Activated CD8-positive, alpha-beta T cell treated with anti-CD3 and anti-CD28 coated beads, Interleukin-2, amount 10 ng/mL, durations not matched to agents 7 days and 5 days (primary cell): ENCODE data around the gene FAF2. TPM values are rescaled to one million over a fixed set of nuclear protein-coding genes. Genes with fewer than 3 reads are reported as not detected.

ENCODE experiments used
- ATAC-seq: fragments of 150-1000 bp; cut with Tn5 transposase; one replicate; pipeline ENCODE4 v1.10.0; 2021; ENCODE audit warnings: moderate library complexity
- CTCF ChIA-PET: fragments of 350-600 bp; sonication (Branson Sonifier 250); formaldehyde crosslinking; loops from one replicate; lab custom pipeline; 2021; ENCODE audit warnings: antibody characterized with exemption; lab: Charles Lee
- POLR2A ChIA-PET: fragments of 350-600 bp; sonication (Branson Sonifier 250); formaldehyde crosslinking; loops from one replicate; lab custom pipeline; 2021; ENCODE audit warnings: antibody characterized with exemption; lab: Charles Lee
- DNase-seq: peaks from one replicate; pipeline ENCODE4 v3.0.0-alpha.2; 2020
- H3K27ac Mint-ChIP-seq: one replicate; pipeline ENCODE4 v1.8.0; 2021; ENCODE audit warnings: mild to moderate bottlenecking, mixed read lengths
- H3K27me3 Mint-ChIP-seq: one replicate; pipeline ENCODE4 v1.8.0; 2021; ENCODE audit warnings: low read depth, mixed read lengths
- H3K36me3 Mint-ChIP-seq: one replicate; pipeline ENCODE4 v1.8.0; 2021; ENCODE audit warnings: low read depth, mixed read lengths
- H3K4me1 Mint-ChIP-seq: one replicate; pipeline ENCODE4 v1.8.0; 2021; ENCODE audit warnings: low read depth, mixed read lengths
- H3K4me3 Mint-ChIP-seq: one replicate; pipeline ENCODE4 v1.8.0; 2021; ENCODE audit warnings: mild to moderate bottlenecking, mixed read lengths
- H3K9me3 Mint-ChIP-seq: one replicate; pipeline ENCODE4 v1.8.0; 2022; ENCODE audit warnings: mixed read lengths; ENCODE audit not compliant: insufficient read depth
- total RNA-seq, 2 experiments: library from RNA; stranded (reverse); gene quantifications; one replicate each; pipeline ENCODE4 v1.2.3, GENCODE V29; 2021

FAF2 gene
- total RNA-seq, 2 experiments from 2014 or later = 31.3 to 31.4 TPM

DNA sequence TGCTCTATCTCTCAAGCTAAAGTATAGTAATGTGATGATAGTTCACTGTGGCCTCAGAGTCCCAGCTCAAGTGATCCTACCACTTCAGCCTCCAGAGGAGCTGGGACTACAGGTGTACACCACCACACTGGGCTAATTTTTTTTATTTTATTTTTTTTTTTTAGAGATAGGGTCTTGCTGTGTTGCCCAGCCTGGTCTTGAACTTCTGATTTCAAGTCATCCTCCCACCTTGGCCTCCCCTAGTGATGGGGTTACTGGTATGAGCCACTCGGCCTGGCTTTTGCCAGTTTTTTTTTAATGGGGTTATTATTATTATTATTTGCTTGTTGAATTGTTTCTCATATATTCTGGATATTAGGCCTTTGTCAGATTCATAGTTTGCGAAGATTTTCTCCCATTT is 13.2 kb downstream of the FAF2 start:
- no peak overlapping the region for H3K4me3 Mint-ChIP-seq
- ATAC-seq (no peak), DNase-seq (no peak)
- CTCF ChIA-PET = interaction anchor here (1.0 kb wide), 1 partner anchor 14 kb away, joined by 3 read pairs; no protein-coding TSS in a partner anchor
- no peaks in the 10 kb centered on the region for H3K27me3 Mint-ChIP-seq
- H3K4me1 Mint-ChIP-seq = peaks cover 13% of the 10 kb centered on the region
- POLR2A ChIA-PET = interaction anchor here (0.7 kb wide), 1 partner anchor 12 kb away, joined by 3 read pairs; no protein-coding TSS in a partner anchor
- H3K36me3 Mint-ChIP-seq = peaks cover 27% of the 10 kb centered on the region
- no peak overlapping the region for H3K27ac Mint-ChIP-seq
- no peaks in the 10 kb centered on the region for H3K9me3 Mint-ChIP-seq

DNA sequence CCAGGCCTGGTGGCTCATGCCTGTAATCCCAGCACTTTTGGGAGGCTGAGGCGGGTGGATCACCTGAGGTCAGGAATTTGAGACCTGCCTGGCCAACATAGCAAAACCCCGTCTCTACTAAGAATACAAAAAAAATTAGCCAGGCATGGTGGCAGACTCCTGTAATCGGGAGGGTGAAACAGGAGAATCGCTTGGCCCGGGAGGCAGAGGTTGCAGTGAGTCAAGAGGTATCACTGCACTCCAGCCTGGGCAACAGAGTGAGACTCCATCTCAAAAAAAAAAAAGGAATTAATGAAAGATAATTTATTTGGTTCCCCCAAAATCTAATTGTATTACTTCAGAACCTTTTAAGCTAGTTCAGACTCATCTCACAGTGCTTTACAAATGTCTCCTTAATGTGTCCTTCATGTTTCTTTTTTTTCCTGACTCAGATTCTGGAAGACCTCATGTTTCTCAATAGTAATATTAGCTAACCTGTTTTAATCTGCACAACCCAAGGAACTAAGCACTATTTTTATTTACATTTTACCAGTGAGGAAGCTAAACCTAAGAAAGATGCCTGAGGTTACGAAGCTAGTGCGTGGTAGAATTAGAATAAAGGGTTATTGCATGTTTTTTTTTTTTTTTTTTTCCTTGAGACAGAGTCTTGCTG is 15.1 kb downstream of the FAF2 start:
- ChIA-PET CTCF (interaction anchor here (0.8 kb wide), 1 partner anchor 15 kb away, joined by 4 read pairs; the partner anchor contains the start of gene FAF2), POLR2A (interaction anchor here (0.6 to 0.7 kb wide), 2 partner anchors 11 to 48 kb away, joined by 4 to 5 read pairs; no protein-coding TSS in a partner anchor)
- H3K27me3 Mint-ChIP-seq = no peaks in the 10 kb centered on the region
- no peak overlapping the region for H3K4me3 Mint-ChIP-seq
- no peak for ATAC-seq
- H3K9me3 Mint-ChIP-seq = no peaks in the 10 kb centered on the region
- peaks cover 10% of the 10 kb centered on the region for H3K4me1 Mint-ChIP-seq
- H3K36me3 Mint-ChIP-seq = peaks cover 20% of the 10 kb centered on the region
- H3K27ac Mint-ChIP-seq = no peak overlapping the region
- DNase-seq = no peak

DNA sequence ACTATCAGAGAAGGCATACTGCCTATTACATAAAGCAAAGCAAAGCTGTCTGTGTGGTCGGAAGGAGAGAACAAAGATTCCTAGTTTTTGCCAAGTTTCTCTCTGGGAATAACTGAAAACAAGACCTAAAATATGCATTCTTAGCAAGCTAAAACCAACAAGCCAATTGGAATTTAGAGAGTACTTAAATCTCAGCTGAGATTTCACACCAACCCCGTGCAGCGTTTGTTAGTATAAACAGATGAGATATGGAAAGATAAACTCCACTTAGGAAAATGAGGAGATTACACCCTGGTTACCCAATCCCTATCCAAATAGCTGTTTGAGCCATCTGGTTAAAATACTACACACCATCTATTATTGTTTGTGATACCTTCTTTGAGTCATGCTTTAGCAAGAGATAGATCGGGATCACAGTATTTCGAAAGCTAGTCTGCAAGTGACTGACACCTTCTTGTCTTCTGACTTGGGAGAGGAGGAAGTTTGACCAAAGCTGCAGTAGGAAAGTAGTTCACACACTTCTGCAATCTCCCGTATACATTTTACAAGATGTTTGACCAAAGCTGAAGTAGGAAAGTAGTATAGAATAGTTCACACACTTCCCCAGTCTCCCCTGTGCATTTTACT is 18.2 kb downstream of the FAF2 start:
- ChIA-PET CTCF (interaction anchor here (1.1 kb wide), 2 partner anchors 19 to 737 kb away, joined by 3 to 4 read pairs; no protein-coding TSS in a partner anchor), POLR2A (interaction anchor here (1.8 kb wide), 1 partner anchor 18 kb away, joined by 4 read pairs; the partner anchor contains the start of gene FAF2)
- DNase-seq = no peak
- peaks cover 12% of the 10 kb centered on the region for H3K36me3 Mint-ChIP-seq
- ATAC-seq = no peak
- H3K27ac Mint-ChIP-seq = no peak overlapping the region
- no peaks in the 10 kb centered on the region for H3K27me3 Mint-ChIP-seq
- H3K4me1 Mint-ChIP-seq = peaks cover 2% of the 10 kb centered on the region
- H3K9me3 Mint-ChIP-seq = no peaks in the 10 kb centered on the region
- H3K4me3 Mint-ChIP-seq = no peak overlapping the region

DNA sequence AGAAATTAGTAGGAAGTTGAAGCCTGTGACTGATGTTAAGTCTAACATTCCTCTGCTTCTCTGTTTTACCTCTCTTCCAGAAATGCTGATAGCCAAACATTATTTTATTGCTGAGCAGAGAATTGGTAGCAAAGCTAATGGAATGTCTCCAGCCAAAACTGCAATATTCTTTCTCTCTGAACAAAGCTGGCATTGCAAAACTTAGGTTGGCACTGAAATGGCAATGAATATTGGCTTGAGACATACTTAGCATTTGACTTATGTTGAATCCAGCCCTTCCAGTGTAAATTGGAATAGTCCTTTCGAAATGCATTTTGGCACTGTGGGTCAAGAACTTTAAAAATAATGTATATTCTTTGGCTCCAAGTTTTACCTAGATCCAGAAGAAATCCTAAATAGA is 21.1 kb downstream of the FAF2 start:
- H3K4me3 Mint-ChIP-seq = no peak overlapping the region
- no peaks in the 10 kb centered on the region for H3K27me3 Mint-ChIP-seq
- CTCF ChIA-PET = no interaction called here
- no peak overlapping the region for H3K27ac Mint-ChIP-seq
- DNase-seq (no peak), ATAC-seq (no peak)
- POLR2A ChIA-PET = no interaction called here
- H3K9me3 Mint-ChIP-seq = no peaks in the 10 kb centered on the region
- no peaks in the 10 kb centered on the region for H3K4me1 Mint-ChIP-seq
- peaks cover 25% of the 10 kb centered on the region for H3K36me3 Mint-ChIP-seq

DNA sequence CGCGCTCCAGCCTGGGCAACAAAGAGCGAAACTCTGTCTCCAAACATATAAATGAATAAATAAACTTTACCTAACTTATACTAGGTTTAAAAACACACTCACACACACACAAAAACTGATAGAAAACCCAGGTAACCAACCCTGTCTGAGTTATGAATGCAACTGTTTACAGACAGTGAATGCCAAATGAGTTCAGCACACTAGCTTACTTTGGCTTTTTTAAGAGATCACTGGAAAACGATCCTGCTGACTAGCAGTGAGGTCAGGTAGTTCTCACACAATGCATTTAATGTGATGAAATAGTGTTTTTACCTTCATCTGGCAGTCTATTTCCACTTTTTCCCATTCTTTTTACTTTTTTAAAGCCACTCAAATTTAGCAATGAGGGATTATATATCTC is 22.4 kb downstream of the FAF2 start:
- H3K9me3 Mint-ChIP-seq = no peaks in the 10 kb centered on the region
- DNase-seq (no peak), ATAC-seq (no peak)
- no peaks in the 10 kb centered on the region for H3K27me3 Mint-ChIP-seq
- ChIA-PET POLR2A (no interaction called here), CTCF (no interaction called here)
- no peak overlapping the region for H3K4me3 Mint-ChIP-seq
- no peak overlapping the region for H3K27ac Mint-ChIP-seq
- peaks cover 28% of the 10 kb centered on the region for H3K36me3 Mint-ChIP-seq
- no peaks in the 10 kb centered on the region for H3K4me1 Mint-ChIP-seq

DNA sequence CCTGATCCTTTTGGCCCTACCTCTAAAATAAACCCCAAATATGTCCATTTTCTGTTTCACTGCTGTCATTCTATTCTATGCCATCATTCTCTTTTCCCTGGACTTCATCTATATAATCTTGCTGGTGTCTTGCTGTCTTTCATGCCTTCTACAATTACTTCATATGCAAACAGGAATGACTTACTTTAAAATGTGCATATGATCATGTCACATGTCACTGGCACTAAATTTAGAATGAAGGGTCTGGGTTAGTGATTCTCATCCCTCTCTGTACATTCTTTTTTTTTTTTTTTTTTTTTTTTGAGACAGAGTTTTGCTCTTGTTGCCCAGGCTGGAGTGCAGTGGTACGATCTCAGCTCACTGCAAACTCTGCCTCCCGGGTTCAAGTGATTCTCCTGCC is 22.9 kb downstream of the FAF2 start:
- ChIA-PET CTCF (no interaction called here), POLR2A (no interaction called here)
- ATAC-seq = no peak

DNA sequence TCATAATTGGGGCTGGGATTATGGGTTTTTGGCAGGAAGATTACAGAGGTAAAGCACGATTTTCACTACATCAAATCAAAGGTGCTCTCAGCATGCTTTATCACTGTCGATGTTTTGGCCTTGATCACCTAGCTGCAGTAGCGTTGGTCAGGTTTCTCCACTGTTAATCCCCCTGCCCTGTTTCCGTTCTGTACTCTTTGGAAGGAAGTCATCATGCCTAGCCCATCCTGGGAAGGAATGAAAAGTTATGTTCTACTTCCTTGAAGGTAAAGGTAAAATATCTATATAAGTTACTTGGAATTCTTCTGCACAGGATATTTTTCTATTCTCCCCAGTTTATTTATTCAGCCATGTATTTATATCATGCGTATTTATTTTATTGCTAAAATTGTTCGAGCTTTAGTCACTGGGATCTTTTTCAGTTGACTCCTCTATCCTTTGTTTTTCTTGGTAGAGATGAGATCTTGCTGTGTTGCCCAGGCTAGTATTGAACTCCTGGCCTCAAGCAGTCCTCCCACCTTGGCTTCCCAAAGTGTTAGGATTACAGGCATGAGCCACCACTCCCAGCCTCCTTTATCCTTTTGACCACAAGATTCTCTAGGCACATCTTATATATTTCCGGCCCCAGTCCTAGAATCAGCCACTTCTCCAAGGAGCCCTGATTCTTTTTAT is 25.3 kb downstream of the FAF2 start:
- DNase-seq (no peak), ATAC-seq (no peak)
- H3K4me1 Mint-ChIP-seq = no peaks in the 10 kb centered on the region
- H3K27ac Mint-ChIP-seq = no peak overlapping the region
- CTCF ChIA-PET = interaction anchor here (0.6 kb wide), 1 partner anchor 25 kb away, joined by 4 read pairs; the partner anchor contains the start of gene FAF2
- no peaks in the 10 kb centered on the region for H3K9me3 Mint-ChIP-seq
- H3K36me3 Mint-ChIP-seq = peaks cover 25% of the 10 kb centered on the region
- no peaks in the 10 kb centered on the region for H3K27me3 Mint-ChIP-seq
- POLR2A ChIA-PET = interaction anchor here (0.6 kb wide), 1 partner anchor 8 kb away, joined by 3 read pairs; no protein-coding TSS in a partner anchor
- H3K4me3 Mint-ChIP-seq = no peak overlapping the region

More for the DNA sequence above, 22.9 kb downstream of the FAF2 start:
- H3K36me3 Mint-ChIP-seq = peaks cover 25% of the 10 kb centered on the region
- H3K27me3 Mint-ChIP-seq = no peaks in the 10 kb centered on the region
- DNase-seq = no peak
- H3K4me1 Mint-ChIP-seq = no peaks in the 10 kb centered on the region
- no peak overlapping the region for H3K4me3 Mint-ChIP-seq
- no peaks in the 10 kb centered on the region for H3K9me3 Mint-ChIP-seq
- H3K27ac Mint-ChIP-seq = no peak overlapping the region

DNA sequence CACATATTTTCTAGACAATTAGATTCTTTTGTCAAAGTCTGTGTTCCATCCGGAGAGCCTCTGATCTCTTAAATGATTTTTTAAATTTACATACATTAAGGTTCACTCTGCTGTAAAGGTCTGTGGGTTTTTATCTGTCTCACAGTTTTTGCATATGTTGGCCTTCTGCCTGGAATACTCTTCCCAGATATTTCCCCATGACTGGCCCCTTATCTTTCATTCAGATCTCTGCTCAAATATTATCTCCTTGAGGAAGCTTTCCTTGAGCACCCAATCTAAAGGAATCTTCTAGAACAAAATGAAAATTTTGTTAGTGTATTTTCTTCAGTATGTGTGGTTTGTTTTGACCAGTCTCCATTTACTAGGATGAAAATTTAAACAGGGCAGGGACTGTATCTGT is 26.3 kb downstream of the FAF2 start:
- ChIA-PET CTCF (no interaction called here), POLR2A (no interaction called here)
- ATAC-seq (no peak), DNase-seq (no peak)
- no peaks in the 10 kb centered on the region for H3K27me3 Mint-ChIP-seq
- H3K9me3 Mint-ChIP-seq = no peaks in the 10 kb centered on the region
- peaks cover 27% of the 10 kb centered on the region for H3K36me3 Mint-ChIP-seq
- no peak overlapping the region for H3K27ac Mint-ChIP-seq
- no peak overlapping the region for H3K4me3 Mint-ChIP-seq
- no peaks in the 10 kb centered on the region for H3K4me1 Mint-ChIP-seq

DNA sequence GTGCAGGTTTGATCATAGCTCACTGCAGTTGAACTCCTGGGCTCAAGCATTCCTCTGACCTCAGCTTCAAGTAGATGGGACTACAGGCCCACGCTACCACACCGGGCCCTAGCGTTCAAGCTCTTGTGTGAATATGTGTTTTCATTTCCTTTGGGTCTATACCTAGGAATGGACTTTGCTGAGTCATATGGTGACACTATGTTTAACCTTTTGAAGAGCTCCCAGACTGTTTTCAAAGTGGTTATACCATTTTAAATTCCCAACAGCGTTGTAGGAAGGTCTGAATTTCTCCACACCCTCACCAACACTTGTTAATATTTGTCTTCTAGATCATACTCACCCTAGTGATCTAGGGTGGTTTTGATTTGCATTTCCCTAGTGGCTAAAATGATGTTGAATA is 33.5 kb downstream of the FAF2 start:
- H3K36me3 Mint-ChIP-seq = peaks cover 38% of the 10 kb centered on the region
- peaks cover 18% of the 10 kb centered on the region for H3K4me1 Mint-ChIP-seq
- DNase-seq = no peak
- ChIA-PET CTCF (interaction anchor here (2.6 kb wide), 1 partner anchor 33 kb away, joined by 12 read pairs; the partner anchor contains the start of gene FAF2), POLR2A (interaction anchor here (0.7 kb wide), 1 partner anchor 8 kb away, joined by 3 read pairs; no protein-coding TSS in a partner anchor)
- no peak overlapping the region for H3K27ac Mint-ChIP-seq
- ATAC-seq = no peak
- H3K9me3 Mint-ChIP-seq = no peaks in the 10 kb centered on the region
- H3K4me3 Mint-ChIP-seq = no peak overlapping the region
- no peaks in the 10 kb centered on the region for H3K27me3 Mint-ChIP-seq

DNA sequence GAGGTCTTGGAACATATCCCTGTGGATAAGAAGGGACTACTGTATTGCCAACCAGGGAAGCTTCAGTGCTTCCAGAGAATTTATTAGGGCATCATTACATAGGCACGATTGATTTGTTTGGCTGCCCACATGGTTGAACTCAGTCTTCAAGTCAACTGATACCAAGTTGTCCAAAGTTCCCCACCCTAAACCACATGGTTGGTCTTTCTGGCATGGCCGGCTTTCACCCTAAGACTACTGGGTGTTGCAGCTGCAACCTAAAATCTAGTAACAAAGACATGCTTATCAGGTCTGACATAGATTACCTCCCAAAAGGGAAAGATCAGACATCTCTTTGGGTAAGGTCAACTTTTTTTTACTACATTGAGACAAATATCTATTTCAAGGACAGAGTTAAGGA is 37.0 kb downstream of the FAF2 start:
- Mint-ChIP-seq H3K9me3 (no peaks in the 10 kb centered on the region), H3K4me1 (peaks cover 35% of the 10 kb centered on the region), H3K27me3 (no peaks in the 10 kb centered on the region), H3K4me3 (no peak overlapping the region), H3K27ac (no peak overlapping the region), H3K36me3 (peaks cover 48% of the 10 kb centered on the region)
- ChIA-PET CTCF (interaction anchor here (1.3 to 1.5 kb wide), 2 partner anchors 8 to 69 kb away, joined by 3 read pairs; partner anchors contain the start of gene CLTB), POLR2A (interaction anchor here (0.9 kb wide), 1 partner anchor 38 kb away, joined by 3 read pairs; no protein-coding TSS in a partner anchor)
- no peak for DNase-seq
- no peak for ATAC-seq

DNA sequence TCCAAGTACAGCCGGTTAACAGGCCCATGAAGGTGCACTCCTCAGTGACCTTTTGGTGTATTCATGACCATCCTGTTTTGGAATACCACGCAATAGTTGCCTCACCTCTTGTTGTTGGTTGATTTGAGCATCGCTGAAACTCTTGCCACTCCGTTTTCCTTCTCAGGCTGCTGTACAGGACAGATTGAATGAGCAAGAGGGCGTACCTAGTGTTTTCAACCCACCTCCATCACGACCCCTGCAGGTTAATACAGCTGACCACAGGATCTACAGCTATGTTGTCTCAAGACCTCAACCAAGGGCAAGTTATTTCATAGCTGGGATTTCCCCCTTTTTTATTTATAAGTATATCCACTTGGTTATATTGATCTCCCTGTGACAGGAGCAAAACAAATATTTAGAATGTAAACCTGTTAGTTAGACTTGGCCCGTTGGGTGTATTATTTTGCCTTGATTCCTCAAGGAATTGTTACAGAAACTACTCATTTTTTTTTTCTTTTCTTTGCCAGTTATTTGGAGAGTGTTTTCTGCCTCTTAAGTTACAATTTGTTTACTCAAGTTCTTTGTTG is 38.1 kb downstream of the FAF2 start:
- H3K9me3 Mint-ChIP-seq = no peaks in the 10 kb centered on the region
- no peak for ATAC-seq
- H3K27me3 Mint-ChIP-seq = no peaks in the 10 kb centered on the region
- H3K36me3 Mint-ChIP-seq = peaks cover 55% of the 10 kb centered on the region
- H3K4me3 Mint-ChIP-seq = no peak overlapping the region
- no peak for DNase-seq
- CTCF ChIA-PET = interaction anchor here (1.2 to 1.5 kb wide), 3 partner anchors 7 to 18 kb away, joined by 3 read pairs; no protein-coding TSS in a partner anchor
- H3K4me1 Mint-ChIP-seq = peaks cover 35% of the 10 kb centered on the region
- no peak overlapping the region for H3K27ac Mint-ChIP-seq
- POLR2A ChIA-PET = no interaction called here
